Measurements from ENCODE around the gene BMAL1. TPM values are rescaled to one million over a fixed set of nuclear protein-coding genes. Genes with fewer than 3 reads are reported as not detected.

The BMAL1 gene
- total RNA-seq, 2 experiments from 2014 or later = 36.0 to 41.0 TPM

DNA sequence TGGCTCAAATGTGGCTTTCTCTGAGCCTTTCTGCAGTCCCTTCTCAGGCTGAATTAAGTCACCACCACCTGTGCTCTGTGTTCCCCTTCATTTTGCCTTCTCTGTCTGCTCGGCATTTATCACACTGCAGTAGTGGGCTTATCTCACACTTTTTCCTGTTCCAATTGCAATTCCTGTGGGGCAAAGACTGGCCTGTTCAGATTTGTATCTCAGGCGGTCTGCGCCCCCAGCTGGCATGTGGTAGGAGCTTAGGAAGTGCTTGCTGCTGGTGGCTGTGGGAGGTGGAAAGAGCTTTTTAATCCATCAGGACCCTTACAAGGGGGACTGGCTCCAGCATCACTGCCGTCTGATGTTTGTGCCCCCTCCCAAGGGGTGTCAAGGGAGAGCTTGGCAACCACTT is 21.2 kb downstream of the BMAL1 start:
- CTCF ChIA-PET = interaction anchor here (1.7 kb wide), 1 partner anchor 15 kb away, joined by 9 read pairs; no protein-coding TSS in a partner anchor
- H3K9me3 Mint-ChIP-seq = peaks cover 6% of the 10 kb centered on the region
- POLR2A ChIA-PET = interaction anchor here (0.9 to 3.6 kb wide), 4 partner anchors 8 to 40 kb away, joined by 4 to 23 read pairs (median 12); partner anchors contain the start of gene BMAL1
- H3K27ac Mint-ChIP-seq = peak overlapping the region; percentile 51
- DNase-seq = no peak
- H3K27me3 Mint-ChIP-seq = no peaks in the 10 kb centered on the region
- peaks cover 81% of the 10 kb centered on the region for H3K4me1 Mint-ChIP-seq
- H3K36me3 Mint-ChIP-seq (ENCODE audit: low read depth) = peaks cover 22% of the 10 kb centered on the region
- no peak overlapping the region for H3K4me3 Mint-ChIP-seq

DNA sequence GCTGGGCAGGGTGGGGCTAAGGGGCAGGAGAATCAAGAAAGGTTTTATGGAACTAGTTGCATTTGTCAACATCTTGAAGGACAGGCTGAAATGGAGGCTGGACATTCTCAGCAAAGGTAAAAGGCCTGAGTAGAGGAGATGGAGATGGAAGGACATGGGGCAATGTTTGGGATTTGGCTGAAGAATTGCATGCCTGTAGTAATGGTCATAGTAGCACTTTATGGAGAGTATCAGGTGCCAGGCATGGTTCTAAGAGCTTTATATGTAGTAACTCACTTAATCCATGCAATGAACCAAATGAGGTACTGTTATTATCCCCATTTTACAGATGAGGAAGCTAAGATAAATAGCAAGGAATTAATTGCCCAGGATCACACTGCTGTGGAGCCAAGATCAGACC is 23.9 kb downstream of the BMAL1 start:
- ChIA-PET POLR2A (interaction anchor here (1.1 to 1.3 kb wide), 2 partner anchors 10 to 15 kb away, joined by 3 read pairs; no protein-coding TSS in a partner anchor), CTCF (interaction anchor here (1.0 to 1.3 kb wide), 2 partner anchors 10 to 17 kb away, joined by 3 to 5 read pairs; no protein-coding TSS in a partner anchor)
- peaks cover 9% of the 10 kb centered on the region for H3K9me3 Mint-ChIP-seq
- no peaks in the 10 kb centered on the region for H3K27me3 Mint-ChIP-seq
- H3K36me3 Mint-ChIP-seq (ENCODE audit: low read depth) = peaks cover 29% of the 10 kb centered on the region
- H3K4me3 Mint-ChIP-seq = no peak overlapping the region
- DNase-seq = no peak
- H3K4me1 Mint-ChIP-seq = peaks cover 60% of the 10 kb centered on the region
- no peak overlapping the region for H3K27ac Mint-ChIP-seq

DNA sequence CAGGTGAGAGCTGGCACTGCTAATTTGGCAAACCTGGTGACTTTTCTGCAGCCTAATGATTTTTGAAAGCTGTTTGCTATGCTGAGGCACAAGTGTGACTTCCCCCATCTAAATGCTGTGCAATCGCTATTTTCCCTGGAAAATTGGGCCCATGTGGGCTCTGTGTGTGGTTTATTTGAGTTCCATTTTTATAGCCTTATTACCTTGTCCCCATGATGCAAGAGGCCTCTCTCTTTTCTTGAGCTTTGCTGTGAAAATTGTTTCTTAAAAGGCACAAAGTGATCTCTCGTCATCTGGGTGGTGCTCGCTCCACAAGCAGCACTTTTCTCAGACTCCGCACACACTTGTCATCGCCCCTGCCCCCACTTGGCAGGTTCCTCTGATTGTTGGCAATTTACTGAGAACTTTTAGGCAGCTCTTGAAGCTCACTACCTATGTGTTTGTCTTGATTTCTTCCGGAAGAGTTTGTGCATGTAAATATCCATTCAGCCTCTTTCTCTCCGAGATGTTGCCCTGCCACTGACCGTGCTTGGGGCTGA is 24.9 kb downstream of the BMAL1 start:
- no peak overlapping the region for H3K4me3 Mint-ChIP-seq
- no peak overlapping the region for H3K27ac Mint-ChIP-seq
- ChIA-PET POLR2A (interaction anchor here (1.0 to 1.3 kb wide), 2 partner anchors 10 to 14 kb away, joined by 3 read pairs; no protein-coding TSS in a partner anchor), CTCF (interaction anchor here (1.3 kb wide), 1 partner anchor 11 kb away, joined by 5 read pairs; no protein-coding TSS in a partner anchor)
- H3K4me1 Mint-ChIP-seq = peaks cover 51% of the 10 kb centered on the region
- H3K27me3 Mint-ChIP-seq = no peaks in the 10 kb centered on the region
- DNase-seq = no peak
- H3K36me3 Mint-ChIP-seq (ENCODE audit: low read depth) = peaks cover 29% of the 10 kb centered on the region
- H3K9me3 Mint-ChIP-seq = peaks cover 9% of the 10 kb centered on the region

DNA sequence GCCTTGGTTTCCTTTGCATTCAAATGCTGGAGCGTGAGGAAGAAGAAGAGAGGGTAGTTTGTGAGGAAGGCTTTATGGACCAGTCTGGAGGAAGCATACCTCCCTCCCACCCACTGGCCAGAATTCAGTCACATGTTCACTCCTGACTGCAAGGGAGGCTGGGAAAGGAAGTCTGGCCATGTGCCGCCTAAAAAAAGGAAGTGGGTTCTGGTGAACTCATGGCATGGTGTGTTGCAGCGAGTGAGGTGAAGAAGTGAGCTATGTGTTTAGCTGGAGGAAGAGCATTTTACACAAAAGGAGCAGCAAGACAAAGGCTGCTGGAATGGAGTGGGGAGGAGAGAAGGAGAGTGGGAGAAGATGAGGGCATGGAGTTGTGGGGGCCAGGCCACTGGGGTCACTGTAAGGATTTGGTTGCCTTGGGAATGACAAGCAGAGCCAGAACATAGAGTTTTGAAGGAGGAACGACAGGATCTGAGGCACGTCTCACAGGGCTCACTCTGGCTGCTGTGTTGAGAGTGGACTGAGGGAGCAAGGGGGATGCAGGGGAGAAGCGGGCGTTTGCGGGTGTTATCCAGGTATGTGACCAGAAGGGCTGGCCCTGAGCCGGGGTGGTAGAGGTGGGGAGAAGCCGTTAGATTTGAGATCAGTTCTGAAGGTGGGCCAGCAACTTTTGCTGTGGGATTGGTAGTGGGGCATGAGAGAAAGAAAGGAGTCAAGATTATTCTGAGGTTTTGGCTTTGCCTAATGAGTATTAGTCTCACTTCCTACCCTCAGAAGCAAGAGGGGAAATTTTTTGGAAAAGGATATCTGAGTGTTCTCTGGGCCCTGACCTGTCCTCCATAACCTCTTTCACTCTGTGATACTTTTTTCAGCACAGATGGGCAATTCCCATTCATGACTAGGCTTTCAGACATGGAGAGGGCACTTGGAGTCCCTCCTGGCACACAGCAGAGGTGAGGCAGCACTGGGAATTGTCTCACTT is 26.4 kb downstream of the BMAL1 start:
- POLR2A ChIA-PET = no interaction called here
- Mint-ChIP-seq H3K4me3 (no peak overlapping the region), H3K9me3 (peaks cover 9% of the 10 kb centered on the region), H3K27ac (peak overlapping the region; percentile 7), H3K27me3 (no peaks in the 10 kb centered on the region), H3K4me1 (peaks cover 38% of the 10 kb centered on the region), H3K36me3 (ENCODE audit: low read depth) (peaks cover 25% of the 10 kb centered on the region)
- DNase-seq = peak; percentile 25
- CTCF ChIA-PET = no interaction called here

DNA sequence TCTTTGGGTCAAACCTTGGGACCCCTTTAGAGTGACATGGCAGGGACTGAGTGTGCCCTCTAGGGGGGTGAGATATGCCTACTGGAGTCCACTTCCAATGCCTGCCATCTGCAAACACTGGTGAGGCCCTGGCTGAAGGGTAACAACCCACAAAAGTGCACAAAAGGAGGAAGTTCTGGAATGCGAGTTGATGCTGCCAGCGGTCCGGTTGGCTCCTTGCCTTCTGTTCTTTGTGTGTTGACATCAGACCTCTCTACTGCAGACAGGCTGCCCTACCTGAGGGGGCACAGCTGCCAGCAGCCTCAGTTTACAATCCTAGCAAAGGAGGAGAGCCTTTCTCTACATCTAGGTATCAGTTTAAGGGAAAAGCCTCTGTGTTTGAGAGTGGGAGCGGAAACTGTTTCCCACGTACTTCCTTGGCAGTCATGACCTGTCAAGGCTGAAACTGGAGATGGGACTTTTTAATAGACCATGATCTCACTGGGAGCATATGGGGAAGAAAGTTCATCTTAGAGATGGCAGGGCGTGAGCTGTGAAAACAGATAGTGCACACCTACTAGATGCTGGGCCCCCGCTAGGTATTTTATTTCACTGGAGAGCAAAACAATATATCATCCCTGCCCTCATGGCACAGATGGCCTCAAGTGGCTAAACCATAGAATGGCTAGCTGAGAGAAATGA is 27.2 kb downstream of the BMAL1 start:
- H3K27me3 Mint-ChIP-seq = no peaks in the 10 kb centered on the region
- CTCF ChIA-PET = no interaction called here
- no peak overlapping the region for H3K27ac Mint-ChIP-seq
- peaks cover 9% of the 10 kb centered on the region for H3K9me3 Mint-ChIP-seq
- POLR2A ChIA-PET = no interaction called here
- no peak overlapping the region for H3K4me3 Mint-ChIP-seq
- H3K36me3 Mint-ChIP-seq (ENCODE audit: low read depth) = peaks cover 21% of the 10 kb centered on the region
- peaks cover 32% of the 10 kb centered on the region for H3K4me1 Mint-ChIP-seq
- DNase-seq = no peak

DNA sequence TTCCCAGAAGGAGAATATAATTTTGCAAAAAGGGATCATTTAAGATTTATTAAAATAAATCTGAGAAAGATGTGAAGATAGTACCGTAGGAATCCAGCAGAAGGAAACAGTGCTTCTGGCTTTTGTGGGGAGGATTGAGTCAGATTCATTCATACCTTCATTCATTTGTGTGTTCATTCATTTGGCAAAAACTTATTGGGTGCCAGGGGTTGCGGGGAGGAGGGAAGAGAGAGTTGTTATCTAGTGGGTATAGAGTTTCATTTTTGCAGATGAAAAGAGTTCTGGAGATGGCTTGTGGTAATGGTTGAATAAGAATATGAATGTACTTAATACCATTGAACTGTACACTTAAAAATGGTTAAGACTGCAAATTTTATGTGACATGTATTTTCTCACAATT is 31.1 kb downstream of the BMAL1 start:
- ChIA-PET CTCF (no interaction called here), POLR2A (interaction anchor here (0.6 kb wide), 1 partner anchor 95 kb away, joined by 3 read pairs; no protein-coding TSS in a partner anchor)
- Mint-ChIP-seq H3K27me3 (no peaks in the 10 kb centered on the region), H3K4me1 (peaks cover 20% of the 10 kb centered on the region), H3K27ac (no peak overlapping the region), H3K36me3 (ENCODE audit: low read depth) (peaks cover 40% of the 10 kb centered on the region), H3K4me3 (no peak overlapping the region), H3K9me3 (peaks cover 4% of the 10 kb centered on the region)
- no peak for DNase-seq

DNA sequence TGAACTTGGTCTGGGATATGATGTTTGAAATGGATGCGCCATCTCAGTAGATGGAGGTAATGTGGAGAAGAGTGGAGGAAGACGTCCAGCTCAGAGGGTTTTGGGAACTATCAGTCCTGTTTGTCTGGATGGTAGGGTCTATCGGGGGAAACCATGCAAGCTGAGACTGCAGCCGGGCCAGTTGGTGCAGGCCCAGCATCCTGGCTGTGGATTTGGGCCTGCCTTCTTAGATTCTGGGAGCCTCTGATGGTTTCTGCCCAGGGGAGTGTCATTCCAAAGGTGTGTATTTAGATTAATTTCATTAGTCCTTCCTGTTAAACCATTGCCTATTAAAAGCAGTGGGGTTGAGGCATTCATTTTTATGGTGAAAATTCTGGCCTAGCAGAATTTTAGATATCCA is 31.6 kb downstream of the BMAL1 start:
- H3K9me3 Mint-ChIP-seq = no peaks in the 10 kb centered on the region
- ChIA-PET POLR2A (no interaction called here), CTCF (no interaction called here)
- no peaks in the 10 kb centered on the region for H3K27me3 Mint-ChIP-seq
- peaks cover 40% of the 10 kb centered on the region for H3K36me3 Mint-ChIP-seq (ENCODE audit: low read depth)
- peaks cover 19% of the 10 kb centered on the region for H3K4me1 Mint-ChIP-seq
- H3K4me3 Mint-ChIP-seq = no peak overlapping the region
- H3K27ac Mint-ChIP-seq = no peak overlapping the region
- DNase-seq = no peak

DNA sequence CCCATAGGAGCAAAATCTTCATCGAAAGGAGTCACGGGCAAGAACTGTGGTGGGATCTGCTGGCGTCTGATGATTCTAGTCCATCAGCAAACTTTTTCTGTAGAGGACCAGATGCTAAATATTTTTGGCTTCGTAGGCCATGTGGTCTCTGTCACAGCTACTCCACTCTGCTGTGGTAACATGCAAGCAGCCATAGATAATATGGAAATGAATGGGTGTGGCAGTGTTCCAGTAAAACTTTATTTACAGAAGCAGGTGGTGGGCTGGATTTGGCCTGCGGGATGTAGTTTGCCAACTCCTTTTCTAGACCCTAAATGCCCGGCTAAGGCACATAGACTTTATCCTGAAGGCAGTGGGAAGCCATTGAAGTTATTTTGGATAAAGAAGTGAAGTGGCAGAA is 32.9 kb downstream of the BMAL1 start:
- no peak overlapping the region for H3K4me3 Mint-ChIP-seq
- H3K27ac Mint-ChIP-seq = no peak overlapping the region
- no peaks in the 10 kb centered on the region for H3K27me3 Mint-ChIP-seq
- CTCF ChIA-PET = no interaction called here
- POLR2A ChIA-PET = no interaction called here
- DNase-seq = no peak
- H3K9me3 Mint-ChIP-seq = no peaks in the 10 kb centered on the region
- peaks cover 37% of the 10 kb centered on the region for H3K36me3 Mint-ChIP-seq (ENCODE audit: low read depth)
- peaks cover 19% of the 10 kb centered on the region for H3K4me1 Mint-ChIP-seq

DNA sequence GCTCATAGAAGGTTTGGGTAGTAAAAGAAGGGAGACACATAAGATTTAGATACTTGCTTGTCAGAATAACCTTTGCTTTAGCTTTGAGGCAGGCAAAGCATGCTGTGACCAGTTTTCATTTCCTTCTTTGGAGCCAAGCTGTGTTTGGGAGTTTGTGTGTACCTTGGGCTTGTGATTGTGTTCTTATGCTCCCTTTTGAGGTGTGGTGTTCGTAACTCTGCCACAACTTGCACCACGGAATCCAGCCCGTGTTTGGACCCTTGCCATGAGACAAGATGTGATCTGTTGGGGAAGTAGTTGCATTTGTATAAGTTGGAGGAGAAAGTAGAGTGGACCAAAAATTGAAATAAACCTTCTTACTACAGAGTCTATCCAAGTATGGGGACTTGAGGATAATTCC is 34.0 kb downstream of the BMAL1 start:
- Mint-ChIP-seq H3K27ac (no peak overlapping the region), H3K27me3 (no peaks in the 10 kb centered on the region), H3K9me3 (no peaks in the 10 kb centered on the region), H3K36me3 (ENCODE audit: low read depth) (peaks cover 37% of the 10 kb centered on the region), H3K4me1 (peaks cover 25% of the 10 kb centered on the region), H3K4me3 (no peak overlapping the region)
- ChIA-PET POLR2A (interaction anchor here (0.7 kb wide), 1 partner anchor 33 kb away, joined by 3 read pairs; no protein-coding TSS in a partner anchor), CTCF (no interaction called here)
- DNase-seq = no peak

DNA sequence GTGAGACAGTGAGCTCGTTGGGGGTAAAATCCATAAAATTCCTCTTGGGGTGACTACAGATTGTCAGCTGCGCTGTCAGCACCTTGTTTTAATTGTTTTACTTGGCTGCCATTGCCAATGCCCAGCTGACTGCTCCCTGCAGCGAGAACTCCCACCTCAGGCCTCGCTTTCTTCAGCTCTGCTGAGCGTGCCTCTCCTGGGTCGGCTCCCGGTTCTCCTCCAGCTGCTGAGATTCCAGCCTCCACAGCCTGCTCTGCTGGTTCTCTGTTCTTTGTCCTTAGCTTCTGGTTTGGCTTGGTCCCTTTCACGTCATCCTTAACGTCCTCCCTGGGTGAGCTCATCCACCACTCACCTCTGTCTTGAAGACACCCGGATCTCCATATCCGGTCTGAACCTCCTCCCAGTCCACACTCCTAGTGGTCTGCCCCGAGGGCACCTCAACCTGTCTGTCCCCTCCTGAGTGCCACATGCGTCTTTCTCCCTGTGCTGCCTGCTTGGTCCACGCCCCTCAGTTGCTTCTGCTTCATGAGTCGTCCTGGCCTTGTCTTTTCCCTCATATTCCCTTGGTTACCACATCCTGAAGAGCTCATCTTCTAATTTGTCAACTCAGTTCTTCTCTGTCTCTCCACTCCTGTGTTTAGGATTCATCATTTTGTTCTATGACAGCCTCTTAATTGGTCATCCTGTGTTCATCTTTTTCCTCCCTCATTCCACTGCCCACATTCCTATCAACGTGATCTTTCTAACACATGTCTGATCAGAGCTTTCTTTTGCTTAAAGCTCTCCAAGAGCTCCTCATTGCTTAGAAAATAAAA is 35.6 kb downstream of the BMAL1 start:
- DNase-seq = no peak
- POLR2A ChIA-PET = interaction anchor here (1.5 kb wide), 1 partner anchor 17 kb away, joined by 3 read pairs; no protein-coding TSS in a partner anchor
- H3K27me3 Mint-ChIP-seq = no peaks in the 10 kb centered on the region
- no peak overlapping the region for H3K4me3 Mint-ChIP-seq
- CTCF ChIA-PET = no interaction called here
- H3K4me1 Mint-ChIP-seq = peaks cover 28% of the 10 kb centered on the region
- H3K9me3 Mint-ChIP-seq = no peaks in the 10 kb centered on the region
- peaks cover 37% of the 10 kb centered on the region for H3K36me3 Mint-ChIP-seq (ENCODE audit: low read depth)
- H3K27ac Mint-ChIP-seq = no peak overlapping the region

DNA sequence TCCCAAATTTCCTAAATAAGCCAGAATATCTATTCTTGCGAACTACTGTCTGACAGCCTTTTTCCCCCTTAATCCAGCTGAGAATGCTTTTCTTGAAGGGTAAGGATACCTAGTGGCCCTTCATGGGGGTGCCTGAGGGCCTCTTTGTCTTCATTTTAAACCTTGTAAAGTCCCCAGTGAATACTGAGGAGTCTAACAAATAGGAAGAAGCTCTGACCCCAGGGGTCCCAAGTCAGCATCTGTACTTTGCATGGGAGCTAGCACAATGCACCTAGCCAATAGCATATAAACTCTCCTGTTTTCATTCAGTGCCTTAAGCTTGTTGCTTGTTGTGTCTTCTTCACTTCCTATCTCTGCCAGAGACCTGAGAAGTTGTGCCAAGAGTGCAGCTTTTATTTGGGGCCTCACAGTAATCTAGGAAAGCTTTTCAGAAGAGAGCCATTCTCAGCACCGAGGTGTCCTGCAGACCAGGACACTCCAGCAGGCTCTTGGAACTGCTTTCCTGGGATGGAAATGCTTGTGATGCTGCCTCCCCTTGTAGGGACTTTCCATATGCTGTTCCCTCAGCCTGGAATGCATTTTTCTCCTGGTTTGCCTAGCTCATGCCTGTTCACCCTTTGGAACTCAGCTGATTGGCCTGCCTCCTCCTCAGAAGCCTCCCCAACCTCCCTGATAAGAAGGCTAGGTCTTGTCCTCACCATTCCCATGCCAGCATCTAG is 37.2 kb downstream of the BMAL1 start:
- no peak overlapping the region for H3K27ac Mint-ChIP-seq
- no peaks in the 10 kb centered on the region for H3K27me3 Mint-ChIP-seq
- ChIA-PET POLR2A (interaction anchor here (1.5 to 3.0 kb wide), 2 partner anchors 15 to 36 kb away, joined by 3 to 11 read pairs; no protein-coding TSS in a partner anchor), CTCF (interaction anchor here (1.1 kb wide), 1 partner anchor 65 kb away, joined by 3 read pairs; no protein-coding TSS in a partner anchor)
- H3K9me3 Mint-ChIP-seq = no peaks in the 10 kb centered on the region
- H3K4me1 Mint-ChIP-seq = peaks cover 36% of the 10 kb centered on the region
- DNase-seq = no peak
- H3K36me3 Mint-ChIP-seq (ENCODE audit: low read depth) = peaks cover 36% of the 10 kb centered on the region
- no peak overlapping the region for H3K4me3 Mint-ChIP-seq
